HG03064 (cell line): Measurements from ENCODE around the gene MYL6B.

Experiments
- ATAC-seq: cut with Tn5 transposase; IDR thresholded peaks from one replicate; pipeline ENCODE4 v1.9.1; 2021; ENCODE audit warnings: low read depth; ENCODE audit not compliant: unreplicated experiment

Gene MYL6B

GRCh38 chr12:56121204-56121870, 31.1 kb upstream of the MYL6B start:
- ATAC-seq = no peak

- no peak for ATAC-seq
These were observed 29.8 kb upstream of the MYL6B start for GRCh38 chr12:56122637-56123036.

GRCh38 chr12:56124133-56124532, 28.3 kb upstream of the MYL6B start:
- no peak for ATAC-seq

GRCh38 chr12:56126732-56127239, 25.6 kb upstream of the MYL6B start:
- no peak for ATAC-seq

GRCh38 chr12:56127485-56127887, 24.9 kb upstream of the MYL6B start:
- ATAC-seq = no peak

- ATAC-seq = peak; percentile 84
These were observed 24.3 kb upstream of the MYL6B start, which contains the start of gene ESYT1 for GRCh38 chr12:56127888-56128669. Gene ESYT1 (plus strand): TSS chr12:56128267. CDS start chr12:56128320, 53 bp downstream.

GRCh38 chr12:56128670-56129205, 23.6 kb upstream of the MYL6B start:
- ATAC-seq = no peak

- ATAC-seq = no peak
These were observed 23.0 kb upstream of the MYL6B start for GRCh38 chr12:56129206-56129941.

- ATAC-seq = no peak
These were observed 22.4 kb upstream of the MYL6B start for GRCh38 chr12:56129942-56130495.

GRCh38 chr12:56130876-56131275, 21.5 kb upstream of the MYL6B start:
- no peak for ATAC-seq

- no peak for ATAC-seq
These were observed 17.5 kb upstream of the MYL6B start for GRCh38 chr12:56134897-56135296.

- no peak for ATAC-seq
These were observed 14.4 kb upstream of the MYL6B start for GRCh38 chr12:56137853-56138571.

GRCh38 chr12:56141946-56142784, 10.2 kb upstream of the MYL6B start:
- ATAC-seq = no peak

GRCh38 chr12:56143217-56143616, 9.2 kb upstream of the MYL6B start:
- no peak for ATAC-seq

GRCh38 chr12:56143870-56144269, 8.5 kb upstream of the MYL6B start:
- ATAC-seq = no peak

- no peak for ATAC-seq
These were observed 7.2 kb upstream of the MYL6B start for GRCh38 chr12:56145217-56145616.

GRCh38 chr12:56146492-56147460, 5.6 kb upstream of the MYL6B start:
- ATAC-seq = no peak

GRCh38 chr12:56150563-56150962, 1.8 kb upstream of the MYL6B start:
- no peak for ATAC-seq
